Tibial nerve (tissue), 4 donors: ENCODE results near the gene MYRF.

Experiments used
- CTCF ChIP-seq, 5 experiments: fragments of 200-600 bp in 3 of 5; fragments of 450-650 bp in 2 of 5; sonication (generic) in 3 of 5; IDR thresholded peaks; one replicate each; pipeline ENCODE4 v1.5.1; 2016 to 2019; ENCODE audit warnings: antibody characterized with exemption in 5 of 5, mild to moderate bottlenecking in 3 of 5, moderate library complexity in 2 of 5
- EP300 ChIP-seq, 2 donors: sonication (generic); formaldehyde crosslinking; IDR thresholded peaks; one replicate each; pipeline ENCODE4 v1.6.1; 2017; ENCODE audit warnings: antibody characterized with exemption in 2 of 2, mild to moderate bottlenecking in 1 of 2
- POLR2A ChIP-seq, 2 donors: fragments of 450-650 bp; IDR thresholded peaks; one replicate each; pipeline ENCODE4 v1.6.1; 2017; ENCODE audit warnings: antibody characterized with exemption in 2 of 2, mild to moderate bottlenecking in 2 of 2, moderate library complexity in 2 of 2

GRCh38 chr11:61787928-61788491, 35.6 kb downstream of the MYRF start:
- peak in 4 of 5 experiments; percentile 23 to 50 (median 27) for TF ChIP-seq CTCF (IDR thresholded peaks at IDR 0.05)
- TF ChIP-seq EP300 (IDR thresholded peaks at IDR 0.05) = no peak
- TF ChIP-seq POLR2A (IDR thresholded peaks at IDR 0.05) = no peak
